ENCODE data around the gene UBE2I.

DNA sequence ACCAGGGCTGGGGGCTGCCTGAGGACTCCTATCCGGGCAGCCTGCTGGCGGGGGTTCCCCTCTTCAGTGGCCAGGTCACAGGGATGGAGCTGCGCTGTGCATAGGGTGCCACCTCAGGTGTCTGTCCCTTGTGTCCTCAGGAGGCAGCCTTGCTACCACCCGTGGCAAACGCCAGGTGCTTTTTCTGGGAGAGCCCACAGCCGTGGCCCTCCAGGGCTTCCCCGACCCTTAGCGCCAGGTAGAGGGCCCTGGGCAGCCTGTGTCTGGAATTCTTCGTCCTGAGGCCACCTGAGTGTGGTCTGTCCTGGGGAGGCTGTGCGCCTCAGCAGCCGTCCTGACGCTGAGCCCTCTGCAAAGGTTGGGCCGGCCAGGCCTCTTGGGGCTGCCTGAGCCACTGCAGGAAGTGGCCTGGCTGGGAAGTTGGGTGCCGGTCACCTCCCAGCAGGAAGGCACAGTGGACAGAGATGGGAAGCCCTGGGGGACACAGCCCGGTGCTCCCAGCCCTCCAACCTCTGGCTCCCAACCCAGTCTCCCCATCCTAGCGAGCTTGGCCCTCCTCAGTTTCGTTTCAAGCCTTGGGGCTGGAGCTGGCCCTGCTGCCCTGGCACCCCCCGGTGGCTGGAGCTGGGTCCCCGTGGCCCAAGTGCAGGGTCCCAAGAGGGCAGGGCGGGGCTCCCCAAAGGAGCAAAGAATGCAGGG lies 16.4 kb downstream of the UBE2I start:
- TF ChIP-seq, protein P1, sequence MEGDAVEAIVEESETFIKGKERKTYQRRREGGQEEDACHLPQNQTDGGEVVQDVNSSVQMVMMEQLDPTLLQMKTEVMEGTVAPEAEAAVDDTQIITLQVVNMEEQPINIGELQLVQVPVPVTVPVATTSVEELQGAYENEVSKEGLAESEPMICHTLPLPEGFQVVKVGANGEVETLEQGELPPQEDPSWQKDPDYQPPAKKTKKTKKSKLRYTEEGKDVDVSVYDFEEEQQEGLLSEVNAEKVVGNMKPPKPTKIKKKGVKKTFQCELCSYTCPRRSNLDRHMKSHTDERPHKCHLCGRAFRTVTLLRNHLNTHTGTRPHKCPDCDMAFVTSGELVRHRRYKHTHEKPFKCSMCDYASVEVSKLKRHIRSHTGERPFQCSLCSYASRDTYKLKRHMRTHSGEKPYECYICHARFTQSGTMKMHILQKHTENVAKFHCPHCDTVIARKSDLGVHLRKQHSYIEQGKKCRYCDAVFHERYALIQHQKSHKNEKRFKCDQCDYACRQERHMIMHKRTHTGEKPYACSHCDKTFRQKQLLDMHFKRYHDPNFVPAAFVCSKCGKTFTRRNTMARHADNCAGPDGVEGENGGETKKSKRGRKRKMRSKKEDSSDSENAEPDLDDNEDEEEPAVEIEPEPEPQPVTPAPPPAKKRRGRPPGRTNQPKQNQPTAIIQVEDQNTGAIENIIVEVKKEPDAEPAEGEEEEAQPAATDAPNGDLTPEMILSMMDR (IDR thresholded peaks at IDR 0.05): no peak
- TF ChIP-seq ZFX (IDR thresholded peaks at IDR 0.05; ENCODE audit: borderline replicate concordance): no peak
